CD4-positive, alpha-beta T cell treated with Interleukin-4 for 1 hour (primary cell): ENCODE data around the gene MTA3.

Experiments
- DNase-seq, 2 donors: peaks; one replicate each; pipeline ENCODE4 v3.0.0-alpha.2; 2020 to 2022

The MTA3 gene

DNA sequence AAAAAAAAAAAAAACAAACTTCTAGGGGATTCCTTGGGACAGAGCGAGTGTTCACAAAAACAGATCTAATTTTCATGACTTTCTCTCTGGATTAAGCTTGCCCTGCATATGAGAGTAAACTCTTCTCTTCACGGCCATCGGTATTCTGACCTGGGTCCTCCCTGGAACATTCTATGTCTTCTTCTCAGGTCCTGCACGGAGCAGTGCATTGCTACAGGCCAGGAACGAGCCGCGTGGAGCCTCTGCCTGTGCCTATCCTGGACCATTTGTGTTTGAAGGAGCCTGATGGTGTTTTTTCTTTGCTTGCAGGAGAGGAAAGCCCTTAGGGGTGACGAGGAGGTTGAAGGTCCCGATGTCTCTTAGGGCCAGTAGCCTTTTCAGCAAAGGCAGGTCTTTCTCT is 197.3 kb downstream of the MTA3 start:
- no peak for DNase-seq

- no peak for DNase-seq
These were observed 198.9 kb downstream of the MTA3 start for GRCh38 chr2:42767080-42767898.

DNA sequence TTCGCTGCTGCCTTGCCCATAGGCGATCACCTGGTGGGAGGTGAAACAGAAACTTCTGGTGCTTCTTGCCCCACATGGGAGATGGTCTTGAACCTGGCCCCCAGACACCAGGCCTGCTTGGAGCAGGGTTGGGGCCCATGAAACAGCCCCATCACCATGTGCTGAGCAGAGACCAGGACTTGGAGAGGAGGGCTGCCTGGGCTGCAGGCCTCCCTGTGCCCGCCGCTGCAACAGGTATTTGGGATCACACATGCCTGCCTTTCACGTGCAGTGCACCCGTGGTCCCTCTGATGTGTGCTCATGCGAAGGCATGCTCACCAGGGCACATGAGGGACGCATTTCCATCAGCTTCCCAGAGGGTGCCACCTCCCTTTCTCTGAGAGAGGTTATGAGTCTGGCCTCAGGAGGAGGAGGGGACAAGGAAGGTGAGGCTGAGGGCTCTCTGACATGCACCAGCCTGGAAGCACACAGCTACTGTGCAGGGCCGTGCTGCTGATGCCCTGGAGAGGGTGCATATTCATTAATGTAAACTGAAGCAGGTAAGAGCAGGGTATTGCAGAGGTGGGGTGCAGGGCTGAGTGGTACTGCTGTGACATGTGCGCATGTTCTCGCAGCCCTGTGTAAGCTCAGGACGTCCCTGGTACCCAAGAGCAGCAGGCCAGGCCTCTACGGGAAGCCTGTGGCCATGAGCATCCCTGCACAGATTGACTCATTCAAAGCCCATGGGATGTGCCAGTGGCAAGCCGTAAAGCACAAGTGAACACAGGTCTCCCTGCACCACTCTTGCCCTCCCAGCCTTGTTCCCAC is 199.7 kb downstream of the MTA3 start:
- DNase-seq: no peak

DNA sequence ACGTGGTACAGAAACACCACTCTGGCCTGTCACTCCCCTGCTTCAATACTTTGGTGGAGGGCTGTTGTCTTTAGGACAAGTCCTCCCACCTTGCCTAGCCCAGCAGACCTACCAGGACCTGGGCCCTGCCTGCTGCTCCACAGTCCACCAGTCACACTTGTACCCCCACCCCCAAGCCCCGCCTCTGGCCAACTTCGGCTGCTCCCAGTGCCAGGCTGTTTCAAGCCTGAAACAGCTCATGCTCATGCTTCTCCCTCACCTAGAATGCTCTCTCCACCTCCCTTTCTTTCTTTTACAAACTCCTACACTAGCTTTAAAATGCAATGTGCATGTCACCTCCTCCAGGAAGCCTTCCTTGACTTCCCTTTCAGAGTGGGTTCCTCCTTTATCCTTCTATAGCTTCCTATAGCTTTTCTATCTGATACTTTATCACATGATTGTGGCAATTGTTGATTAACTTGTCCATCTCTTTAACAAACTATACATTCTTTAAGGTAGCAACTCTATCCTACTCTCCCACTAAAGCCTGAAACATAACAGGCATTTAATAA is 200.3 kb downstream of the MTA3 start:
- no peak for DNase-seq

GRCh38 chr2:42769583-42770287 is 201.3 kb downstream of the MTA3 start:
- no peak for DNase-seq

DNA sequence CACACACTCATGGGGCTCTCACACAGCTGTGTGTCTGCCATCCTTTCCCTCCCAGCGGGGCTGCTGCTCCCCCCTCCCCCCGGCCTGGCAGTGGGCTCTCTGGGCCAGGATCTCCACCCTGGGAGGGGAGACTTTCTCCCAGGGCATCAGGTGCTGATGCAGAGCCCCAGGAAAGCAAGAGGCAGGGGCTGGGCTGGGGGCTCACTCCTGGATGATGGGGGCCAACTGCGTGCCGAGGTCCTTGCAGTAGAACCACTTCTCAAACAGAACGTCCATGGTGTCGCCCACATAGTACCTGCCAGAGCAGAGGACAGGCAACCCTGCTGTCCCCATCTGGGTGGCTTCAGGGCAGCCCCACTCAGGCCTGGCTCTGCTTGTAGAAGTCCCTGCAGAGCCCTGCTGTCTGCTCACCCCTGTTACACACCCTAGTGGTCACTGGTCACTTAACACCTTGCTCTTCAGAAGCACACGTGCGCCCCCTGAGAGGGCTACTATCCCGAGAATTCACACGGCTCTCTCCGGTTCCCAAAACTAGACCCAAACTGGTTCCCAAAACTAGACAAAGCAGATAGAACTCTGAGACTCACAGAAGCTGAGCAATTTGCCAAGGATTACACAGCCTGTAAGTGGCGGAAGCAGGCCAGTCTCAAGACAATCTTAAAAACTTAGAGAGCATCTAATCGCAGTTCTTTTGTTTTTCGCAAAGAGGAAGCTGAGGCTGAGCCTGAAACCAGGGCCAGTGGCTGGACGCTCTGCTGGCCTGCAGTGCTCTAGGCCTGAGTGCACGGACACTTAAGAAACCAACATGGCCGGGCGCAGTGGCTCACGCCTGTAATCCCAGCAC is 202.1 kb downstream of the MTA3 start:
- peak in 1 of 2 donors; percentile 37 for DNase-seq

DNA sequence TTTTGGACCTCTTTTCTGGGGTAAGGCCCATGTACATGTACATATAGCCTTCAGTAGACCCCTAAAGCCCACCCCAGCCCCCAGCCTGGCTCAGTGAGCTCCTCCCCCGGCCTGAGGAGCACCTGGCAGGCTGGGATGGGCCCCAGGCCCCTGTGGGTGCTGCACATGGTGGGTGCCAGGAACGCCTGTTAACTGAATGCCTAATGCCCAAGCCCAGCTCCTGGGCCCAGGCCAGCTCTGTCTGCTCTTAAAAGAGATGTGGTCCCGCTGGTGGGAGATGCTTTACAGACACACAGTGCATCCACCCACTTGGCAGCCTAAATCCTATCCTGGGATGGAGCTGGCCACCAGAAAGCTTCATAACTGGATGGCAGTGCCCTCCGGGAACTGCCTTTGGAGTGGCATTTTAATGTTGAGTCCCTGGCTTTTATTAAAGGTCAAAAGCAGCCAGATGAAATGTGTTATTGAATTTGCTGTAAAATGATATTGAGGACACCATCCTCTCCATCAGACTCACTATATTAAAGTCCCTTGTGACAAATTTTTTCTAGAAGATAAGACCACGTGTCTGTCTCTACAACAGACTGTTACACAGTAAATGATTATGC is 203.2 kb downstream of the MTA3 start:
- DNase-seq: no peak

DNA sequence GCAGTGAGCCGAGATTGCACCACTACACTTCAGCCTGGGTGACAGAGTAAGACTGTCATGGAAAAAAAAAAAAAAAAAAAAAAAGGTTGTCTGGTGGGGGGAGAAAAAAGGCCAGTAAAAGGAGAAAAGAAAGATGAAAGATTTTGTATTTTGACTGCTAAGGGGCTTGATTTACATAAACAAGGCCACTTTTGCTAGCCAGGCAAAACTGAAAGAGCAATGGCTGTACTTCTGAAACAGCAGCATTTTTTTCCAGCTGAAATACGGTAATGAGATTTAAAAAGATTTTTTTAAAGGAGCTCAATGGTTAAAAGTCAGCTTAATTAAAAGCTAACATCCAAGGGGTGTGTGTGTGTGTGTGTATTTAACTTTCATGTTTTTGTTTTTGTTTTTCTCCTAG is 206.8 kb downstream of the MTA3 start:
- no peak for DNase-seq

- DNase-seq: peak in 1 of 2 donors; percentile 13
These were observed 207.4 kb downstream of the MTA3 start for GRCh38 chr2:42775810-42776209.

DNA sequence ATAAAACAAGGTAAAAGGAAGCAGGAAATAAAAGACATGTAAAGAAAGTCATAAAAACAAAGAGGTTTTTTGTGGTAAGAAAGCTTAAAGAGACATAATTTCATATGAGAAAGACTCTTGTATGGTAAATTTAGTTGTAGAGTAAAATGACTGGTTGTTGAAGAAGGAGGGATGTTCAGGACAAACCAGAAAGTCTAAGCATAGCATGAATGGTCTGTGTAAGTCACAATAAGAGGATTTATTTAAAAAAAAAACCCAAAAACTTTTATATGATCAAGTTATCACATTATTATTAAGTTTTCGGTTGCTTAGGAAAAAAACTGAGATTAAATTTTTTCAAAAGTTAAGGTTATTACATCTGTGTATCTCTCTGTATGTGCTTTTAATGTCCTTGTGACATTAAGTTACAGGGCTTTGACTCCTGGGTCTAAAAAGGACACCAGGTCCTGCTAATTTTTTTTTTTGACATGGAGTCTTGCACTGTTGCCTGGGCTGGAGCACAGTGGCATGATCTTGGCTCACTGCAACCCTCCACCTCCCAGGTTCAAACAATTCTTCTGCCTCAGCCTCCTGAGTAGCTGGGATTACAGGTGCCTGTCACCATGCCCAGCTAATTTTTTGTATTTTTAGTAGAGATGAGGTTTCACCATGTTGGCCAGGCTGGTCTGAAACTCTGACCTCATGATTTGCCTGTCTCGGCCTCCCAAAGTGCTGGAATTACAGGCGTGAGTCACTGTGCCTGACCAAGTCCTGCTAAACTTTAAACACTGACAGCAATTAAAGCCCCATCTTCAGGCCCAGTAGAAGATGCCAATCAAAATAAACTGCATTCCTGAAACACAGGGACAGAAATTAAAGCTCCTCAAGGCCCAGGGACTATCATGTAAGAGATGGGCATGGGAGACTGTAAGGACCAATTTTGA is 209.7 kb downstream of the MTA3 start:
- DNase-seq: no peak

DNA sequence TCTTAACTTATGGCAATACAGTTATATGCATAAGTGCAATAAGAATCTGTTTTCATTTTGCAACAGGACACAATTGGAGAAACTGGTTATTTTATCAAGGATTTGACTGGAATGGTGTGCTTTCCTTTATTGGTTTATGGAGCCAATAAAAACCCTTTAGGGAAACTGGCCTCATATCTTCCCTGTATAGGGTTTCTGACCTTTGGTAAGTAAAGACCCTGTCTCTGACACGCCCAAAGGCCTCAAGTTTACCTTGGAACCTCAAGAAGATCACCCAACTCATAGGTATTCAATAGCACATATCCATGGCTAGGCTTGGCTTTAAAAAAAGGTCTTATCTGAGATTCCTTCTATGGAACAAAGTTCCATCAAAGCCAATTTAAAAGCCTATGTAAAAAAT is 212.7 kb downstream of the MTA3 start:
- no peak for DNase-seq

- DNase-seq: no peak
These were observed 215.1 kb downstream of the MTA3 start for GRCh38 chr2:42783511-42783910.

DNA sequence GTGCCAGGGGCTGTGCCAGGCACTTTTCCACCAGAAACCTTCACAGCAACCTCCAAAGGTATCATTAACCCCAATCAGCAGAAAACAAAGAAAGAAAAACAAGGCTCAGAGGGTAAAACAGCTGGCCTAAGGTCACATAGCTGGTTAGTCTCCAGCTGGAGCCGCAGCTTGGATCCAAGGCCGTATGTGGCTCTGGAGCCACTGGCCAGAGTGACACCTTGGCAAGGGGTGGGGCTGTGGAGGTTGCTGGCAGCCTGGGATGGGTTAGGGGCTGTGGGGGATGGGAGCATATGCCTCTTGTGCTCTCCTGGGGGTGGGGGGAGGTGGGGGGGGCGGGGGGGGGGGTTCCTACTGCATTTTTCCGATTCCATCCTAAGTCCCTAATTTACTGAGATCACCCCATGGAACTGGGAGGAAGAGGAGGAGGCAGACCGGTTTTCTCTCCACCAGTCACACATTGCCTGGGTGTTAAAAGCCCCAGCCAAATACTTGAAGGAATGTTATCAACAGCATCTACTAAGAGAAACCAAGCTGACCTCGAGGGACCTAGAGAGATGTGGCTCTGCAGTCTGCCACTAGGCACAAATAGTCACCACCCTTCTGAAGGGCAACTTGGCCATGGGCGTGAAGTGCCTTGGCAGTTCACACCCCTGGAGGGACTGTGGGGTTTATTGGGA is 215.9 kb downstream of the MTA3 start:
- no peak for DNase-seq

- no peak for DNase-seq
These were observed 218.3 kb downstream of the MTA3 start for GRCh38 chr2:42786561-42787345.

- DNase-seq: no peak
These were observed 219.0 kb downstream of the MTA3 start for GRCh38 chr2:42787424-42787787.

DNA sequence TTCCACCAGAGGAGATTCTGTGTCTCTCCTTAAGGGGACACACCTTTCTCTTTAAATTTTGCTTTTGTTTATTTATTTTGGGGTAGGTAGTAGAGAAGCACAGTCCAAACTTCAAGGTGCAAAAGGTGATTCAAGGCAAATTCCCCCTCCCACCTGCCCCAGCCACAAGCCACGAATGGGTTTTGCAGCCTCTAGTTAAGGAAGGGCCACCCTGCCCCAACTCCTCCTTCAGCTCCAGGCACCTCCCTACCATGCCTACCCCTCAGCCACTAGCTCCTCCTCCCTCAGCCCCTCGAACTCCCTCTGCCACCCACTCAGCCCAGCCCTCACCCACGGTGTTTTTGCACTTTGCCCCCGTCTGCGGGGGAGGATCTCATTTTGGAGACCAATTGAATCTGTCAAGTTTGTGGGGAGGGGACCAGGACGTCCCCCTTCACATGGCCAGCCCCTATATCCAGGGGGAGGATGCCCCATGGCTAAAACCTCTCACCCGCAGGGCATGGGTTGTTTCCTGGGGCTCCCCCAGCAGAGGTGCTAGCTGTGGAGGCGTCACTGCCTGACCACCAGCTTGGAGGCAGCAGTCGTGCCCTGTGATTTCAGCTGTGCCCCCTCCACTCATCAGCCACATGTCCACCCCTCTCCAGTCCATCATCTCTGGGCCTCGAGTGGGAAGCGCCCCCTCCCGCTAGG is 219.5 kb downstream of the MTA3 start:
- no peak for DNase-seq

- no peak for DNase-seq
These were observed 220.0 kb downstream of the MTA3 start for GRCh38 chr2:42788478-42788793.

- DNase-seq: no peak
These were observed 220.4 kb downstream of the MTA3 start for GRCh38 chr2:42788882-42789281.

DNA sequence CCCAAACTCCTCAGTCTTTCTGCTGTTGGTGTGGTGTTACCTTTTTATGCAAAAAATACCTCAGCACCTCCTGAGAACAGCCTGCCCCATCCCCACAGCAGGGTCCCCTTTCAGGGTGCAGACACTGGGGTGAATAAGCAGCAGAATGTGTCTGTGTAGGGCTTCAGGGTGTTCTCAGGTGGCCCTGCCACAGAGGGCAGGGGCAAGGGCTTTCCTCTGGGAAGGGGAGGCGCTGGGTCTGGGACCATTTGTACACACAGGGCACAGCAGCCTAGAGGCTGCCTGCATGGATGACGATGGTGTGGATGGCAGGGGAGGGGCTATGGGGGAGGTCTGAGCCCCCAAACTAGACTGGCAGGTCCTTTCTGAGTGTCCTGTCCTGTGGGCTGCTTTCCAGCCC is 221.3 kb downstream of the MTA3 start:
- DNase-seq: no peak
